Endothelial cell of umbilical vein (primary cell): Measurements from ENCODE around the gene CNTNAP4. TPM values are rescaled to one million over a fixed set of nuclear protein-coding genes. Genes with fewer than 3 reads are reported as not detected.

Experiments used
- BruUV-seq: library from RNA; stranded (reverse); fragments of 400-500 nt; replicated peaks from 2 replicates; lab custom pipeline; 2021; lab: Mats Ljungman, UMichigan
- CTCF ChIA-PET: fragments of 300-600, 350-600 bp; sonication (Branson Sonifier 250); formaldehyde crosslinking; loops from one replicate; lab custom pipeline; 2021; ENCODE audit warnings: antibody characterized with exemption, inconsistent platforms; lab: Charles Lee
- POLR2A ChIA-PET: fragments of 300-600, 350-600 bp; sonication (Branson Sonifier 250); formaldehyde crosslinking; loops from one replicate; lab custom pipeline; 2021; ENCODE audit warnings: antibody characterized with exemption, inconsistent platforms; lab: Charles Lee
- DNase-seq: peaks from one replicate; pipeline ENCODE4 v3.0.0-alpha.2; 2011; ENCODE audit warnings: low read depth, low spot score
- FAIRE-seq: peaks from 2 replicates; lab custom pipeline; 2011; peaks lifted over from hg19 to GRCh38; lab: Jason Lieb, UNC
- H2AFZ ChIP-seq: 2 replicates; pipeline ENCODE4 v1.6.0; 2012; ENCODE audit warnings: low read depth, low read length, control low read depth, inconsistent platforms
- H3K27ac ChIP-seq: 2 replicates; pipeline ENCODE4 v1.5.1; 2011; ENCODE audit warnings: low read depth, mild to moderate bottlenecking, control low read depth, low read length, moderate library complexity; ENCODE audit not compliant: insufficient read depth
- H3K27me3 ChIP-seq, 2 experiments: 2 replicates each; pipeline versions ENCODE4 v1.6.0 to v1.6.1; 2011; ENCODE audit warnings: low read length in 2 of 2, mixed read lengths in 1 of 2; ENCODE audit not compliant: control insufficient read depth in 2 of 2, insufficient read depth in 2 of 2
- H3K36me3 ChIP-seq, 2 experiments: 2 replicates in 1 of 2; 3 replicates in 1 of 2; pipeline ENCODE4 v1.5.1; 2011; ENCODE audit warnings: low read length in 2 of 2, mild to moderate bottlenecking in 1 of 2, moderate library complexity in 1 of 2; ENCODE audit not compliant: control insufficient read depth in 2 of 2, insufficient read depth in 2 of 2; ENCODE audit errors: extremely low read depth in 1 of 2
- H3K4me1 ChIP-seq: 3 replicates; pipeline ENCODE4 v1.5.1; 2011; ENCODE audit warnings: mild to moderate bottlenecking, low read length; ENCODE audit not compliant: control insufficient read depth, insufficient read depth; ENCODE audit errors: extremely low read depth
- H3K4me2 ChIP-seq: 2 replicates; pipeline ENCODE4 v1.6.1; 2011; ENCODE audit warnings: low read length, control low read depth, mixed read lengths; ENCODE audit not compliant: insufficient read depth
- H3K4me3 ChIP-seq, 3 experiments: fragments of 200-600 bp in 1 of 3; sonication (generic), shearing (Covaris generic) in 1 of 3; replicated peaks in 1 of 3; 2 replicates each; pipeline ENCODE4 v1.5.1; 2011 to 2016; ENCODE audit warnings: control low read depth in 3 of 3, low read length in 3 of 3, mild to moderate bottlenecking in 2 of 3, inconsistent platforms in 1 of 3, low read depth in 1 of 3, moderate library complexity in 1 of 3; ENCODE audit not compliant: insufficient read depth in 1 of 3
- H3K79me2 ChIP-seq: 2 replicates; pipeline ENCODE4 v1.6.0; 2012; ENCODE audit warnings: low read length, inconsistent platforms; ENCODE audit not compliant: control insufficient read depth, insufficient read depth
- H3K9ac ChIP-seq: replicated peaks from 2 replicates; pipeline ENCODE3; 2011; ENCODE audit warnings: low read length, control low read depth; ENCODE audit not compliant: insufficient read depth; ENCODE audit errors: extremely low read depth
- H3K9me1 ChIP-seq: replicated peaks from 3 replicates; pipeline ENCODE4 v1.6.0; 2011; ENCODE audit warnings: mild to moderate bottlenecking, low read length; ENCODE audit not compliant: control insufficient read depth, insufficient read depth; ENCODE audit errors: extremely low read depth
- H3K9me3 ChIP-seq: replicated peaks from 2 replicates; pipeline ENCODE4 v1.5.1; 2012; ENCODE audit warnings: low read length, inconsistent platforms; ENCODE audit not compliant: control insufficient read depth, insufficient read depth
- H4K20me1 ChIP-seq: replicated peaks from 2 replicates; pipeline ENCODE3; 2011; ENCODE audit warnings: mild to moderate bottlenecking, low read length; ENCODE audit not compliant: control insufficient read depth, insufficient read depth; ENCODE audit errors: extremely low read depth
- CTCF ChIP-seq, 2 donors: IDR thresholded peaks; 1 replicate in 1 of 2; 2 replicates in 1 of 2; pipeline ENCODE4 v1.5.1; 2011; ENCODE audit warnings: low read length in 2 of 2, mild to moderate bottlenecking in 2 of 2, moderate library complexity in 2 of 2, control low read depth in 1 of 2, inconsistent platforms in 1 of 2, low read depth in 1 of 2; ENCODE audit not compliant: insufficient read depth in 1 of 2; ENCODE audit errors: extremely low read depth in 1 of 2
- EZH2 ChIP-seq: IDR thresholded peaks from 2 replicates; pipeline ENCODE4 v1.6.1; 2012; ENCODE audit warnings: borderline replicate concordance, low read depth, mild to moderate bottlenecking, moderate library complexity, low read length, inconsistent platforms; ENCODE audit not compliant: severe bottlenecking
- FOS ChIP-seq: IDR thresholded peaks from 2 replicates; pipeline ENCODE4 v1.6.1; 2011; ENCODE audit warnings: mild to moderate bottlenecking, low read length, moderate library complexity, borderline replicate concordance; ENCODE audit not compliant: insufficient read depth
- GATA2 ChIP-seq: IDR thresholded peaks from 2 replicates; pipeline ENCODE4 v1.7.0; 2011; ENCODE audit warnings: low read depth, mild to moderate bottlenecking, moderate library complexity, mixed read lengths, low read length; ENCODE audit not compliant: insufficient read length, insufficient read depth
- JUN ChIP-seq: IDR thresholded peaks from 2 replicates; pipeline ENCODE4 v1.6.1; 2011; ENCODE audit warnings: borderline replicate concordance, low read depth; ENCODE audit not compliant: insufficient read length, insufficient read depth
- MAX ChIP-seq: IDR thresholded peaks from 2 replicates; pipeline ENCODE4 v1.6.1; 2011; ENCODE audit not compliant: insufficient read depth, insufficient read length
- MYC ChIP-seq: IDR thresholded peaks from one replicate; pipeline ENCODE4 v1.6.1; 2011; ENCODE audit warnings: mild to moderate bottlenecking, low read depth, low read length
- POLR2A ChIP-seq: IDR thresholded peaks from 2 replicates; pipeline ENCODE4 v1.6.1; 2012; ENCODE audit warnings: low read depth, mild to moderate bottlenecking, control low read depth, low read length
- POLR2AphosphoS5 ChIP-seq: IDR thresholded peaks from 2 replicates; pipeline ENCODE4 v1.6.1; 2012; ENCODE audit warnings: low read depth, mild to moderate bottlenecking, control low read depth, low read length, moderate library complexity; ENCODE audit not compliant: insufficient read depth
- dilution Hi-C: fragments of 300-500 bp; cut with MboI; formaldehyde crosslinking; loops from one replicate; pipeline ENCODE4 v1.15.0; 2019; ENCODE audit warnings: low sequenced_read_pairs; ENCODE audit not compliant: extremely low pct_ligation_motif_present
- intact Hi-C: fragments of 100-400 bp; cut with micrococcal nuclease; formaldehyde crosslinking; loops from one replicate; pipeline ENCODE4 v1.10.0; 2022
- polyA plus RNA-seq, 4 experiments: library from polyadenylated mRNA; depleted of rRNA in 3 of 4; stranded (reverse) in 3 of 4; unstranded in 1 of 4; fragments of >200 nt; gene quantifications; 2 replicates each; pipeline versions ENCODE4 v1.2.1 to v1.2.3, GENCODE V29; 2011 to 2012; ENCODE audit warnings: missing spikeins in 1 of 4
- total RNA-seq: library from RNA; stranded (reverse); gene quantifications from 2 replicates; pipeline ENCODE4 v1.2.3, GENCODE V29; 2021

CNTNAP4 gene
- total and polyA plus RNA-seq, 2 donors (not counting 3 experiments of a cell fraction or from before 2014, with no cell fraction given) = not detected

- Histone ChIP-seq H2AFZ (no peak overlapping the region), H3K4me1 (no peaks in the 10 kb centered on the region), H3K9me1 (no peaks in the 10 kb centered on the region), H3K79me2 (no peaks in the 10 kb centered on the region), H3K27ac (no peak overlapping the region), H3K9ac (no peak overlapping the region), H4K20me1 (no peaks in the 10 kb centered on the region), H3K4me3 (no peak overlapping the region), H3K36me3 (no peaks in the 10 kb centered on the region), H3K9me3 (no peaks in the 10 kb centered on the region), H3K27me3 (no peaks in the 10 kb centered on the region), H3K4me2 (no peak overlapping the region)
- DNase-seq = no peak
- no TSS peak for BruUV-seq
- ChIA-PET CTCF (no interaction called here), POLR2A (no interaction called here)
- dilution Hi-C loops = no loop called here
- FAIRE-seq = no peak
- intact Hi-C loops = no loop called here
- TF ChIP-seq GATA2 (no peak), POLR2A (no peak), MAX (no peak)
Measured at GRCh38 chr16:76459111-76459510, 181.9 kb downstream of the CNTNAP4 start.

- ChIA-PET CTCF (no interaction called here), POLR2A (no interaction called here)
- no peak for TF ChIP-seq MAX
- no peak for TF ChIP-seq CTCF (IDR thresholded peaks at IDR 0.05; ENCODE audit: extremely low read depth in 1 of 2, insufficient read depth in 1 of 2, low read depth in 1 of 2, low read length in 2 of 2)
- no peak for TF ChIP-seq MYC
- TF ChIP-seq POLR2AphosphoS5 = no peak
- no peak for TF ChIP-seq FOS
- no peak for TF ChIP-seq POLR2A
- TF ChIP-seq EZH2 = no peak
- TF ChIP-seq JUN = no peak
- no peak for TF ChIP-seq GATA2
- no peak overlapping the region for H2AFZ ChIP-seq
- no peaks in the 10 kb centered on the region for H3K36me3 ChIP-seq
- FAIRE-seq (no peak), DNase-seq (no peak)
- H3K27me3 ChIP-seq = no peaks in the 10 kb centered on the region
- H3K9ac ChIP-seq = no peak overlapping the region
- no peak overlapping the region for H3K4me3 ChIP-seq
- no peak overlapping the region for H3K4me2 ChIP-seq
- no peaks in the 10 kb centered on the region for H3K79me2 ChIP-seq
- no peaks in the 10 kb centered on the region for H3K9me3 ChIP-seq
- H3K27ac ChIP-seq = no peak overlapping the region
- H3K4me1 ChIP-seq = no peaks in the 10 kb centered on the region
- H4K20me1 ChIP-seq = no peaks in the 10 kb centered on the region
- dilution Hi-C loops = no loop called here
- no peaks in the 10 kb centered on the region for H3K9me1 ChIP-seq
- no TSS peak for BruUV-seq
- intact Hi-C loops = no loop called here
Measured at GRCh38 chr16:76461836-76462235, 184.6 kb downstream of the CNTNAP4 start.
